ENCODE results near the gene IPP. TPM values are rescaled to one million over a fixed set of nuclear protein-coding genes. Genes with fewer than 3 reads are reported as not detected.

IPP gene
- total and polyA plus RNA-seq, 7 donors: 6.9 to 15.3 (median 11.2) TPM

DNA sequence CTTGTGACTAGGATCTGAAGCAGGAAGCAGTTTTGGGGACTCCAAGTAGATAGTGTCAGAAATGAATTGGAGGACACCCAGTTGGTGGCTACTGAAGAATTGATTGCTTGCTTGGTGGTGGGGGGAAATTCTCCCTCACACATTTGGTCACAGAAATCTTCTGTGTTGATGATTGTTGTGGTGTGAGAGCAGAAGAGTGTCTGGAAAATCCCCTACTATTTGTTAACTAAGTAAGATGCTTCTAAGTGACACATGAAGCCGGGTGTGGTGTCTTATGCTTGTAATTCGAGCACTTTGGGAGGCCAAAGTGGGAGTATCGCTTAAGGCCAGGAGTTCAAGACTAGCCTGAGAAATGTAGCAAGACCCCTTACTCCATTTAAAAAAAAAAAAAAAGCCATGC lies 22.5 kb upstream of the IPP start:
- no peak overlapping the region for H3K27ac ChIP-seq
- TF ChIP-seq, protein P1, sequence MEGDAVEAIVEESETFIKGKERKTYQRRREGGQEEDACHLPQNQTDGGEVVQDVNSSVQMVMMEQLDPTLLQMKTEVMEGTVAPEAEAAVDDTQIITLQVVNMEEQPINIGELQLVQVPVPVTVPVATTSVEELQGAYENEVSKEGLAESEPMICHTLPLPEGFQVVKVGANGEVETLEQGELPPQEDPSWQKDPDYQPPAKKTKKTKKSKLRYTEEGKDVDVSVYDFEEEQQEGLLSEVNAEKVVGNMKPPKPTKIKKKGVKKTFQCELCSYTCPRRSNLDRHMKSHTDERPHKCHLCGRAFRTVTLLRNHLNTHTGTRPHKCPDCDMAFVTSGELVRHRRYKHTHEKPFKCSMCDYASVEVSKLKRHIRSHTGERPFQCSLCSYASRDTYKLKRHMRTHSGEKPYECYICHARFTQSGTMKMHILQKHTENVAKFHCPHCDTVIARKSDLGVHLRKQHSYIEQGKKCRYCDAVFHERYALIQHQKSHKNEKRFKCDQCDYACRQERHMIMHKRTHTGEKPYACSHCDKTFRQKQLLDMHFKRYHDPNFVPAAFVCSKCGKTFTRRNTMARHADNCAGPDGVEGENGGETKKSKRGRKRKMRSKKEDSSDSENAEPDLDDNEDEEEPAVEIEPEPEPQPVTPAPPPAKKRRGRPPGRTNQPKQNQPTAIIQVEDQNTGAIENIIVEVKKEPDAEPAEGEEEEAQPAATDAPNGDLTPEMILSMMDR (IDR thresholded peaks at IDR 0.05): no peak
- WGBS, 2 donors: 79 to 85% methylated on average over 3 of the region's 3 CpGs
- DNase-seq: no peak
- H3K36me3 ChIP-seq: no peaks in the 10 kb centered on the region
- H3K4me3 ChIP-seq: no peak overlapping the region
- intact Hi-C loops (cut with DNase I): no loop called here
- H3K9me3 ChIP-seq: no peaks in the 10 kb centered on the region
- no peaks in the 10 kb centered on the region for H3K27me3 ChIP-seq
- peaks cover 0 to 4% (median 2%) of the 10 kb centered on the region in 4 donors for H3K4me1 ChIP-seq

DNA sequence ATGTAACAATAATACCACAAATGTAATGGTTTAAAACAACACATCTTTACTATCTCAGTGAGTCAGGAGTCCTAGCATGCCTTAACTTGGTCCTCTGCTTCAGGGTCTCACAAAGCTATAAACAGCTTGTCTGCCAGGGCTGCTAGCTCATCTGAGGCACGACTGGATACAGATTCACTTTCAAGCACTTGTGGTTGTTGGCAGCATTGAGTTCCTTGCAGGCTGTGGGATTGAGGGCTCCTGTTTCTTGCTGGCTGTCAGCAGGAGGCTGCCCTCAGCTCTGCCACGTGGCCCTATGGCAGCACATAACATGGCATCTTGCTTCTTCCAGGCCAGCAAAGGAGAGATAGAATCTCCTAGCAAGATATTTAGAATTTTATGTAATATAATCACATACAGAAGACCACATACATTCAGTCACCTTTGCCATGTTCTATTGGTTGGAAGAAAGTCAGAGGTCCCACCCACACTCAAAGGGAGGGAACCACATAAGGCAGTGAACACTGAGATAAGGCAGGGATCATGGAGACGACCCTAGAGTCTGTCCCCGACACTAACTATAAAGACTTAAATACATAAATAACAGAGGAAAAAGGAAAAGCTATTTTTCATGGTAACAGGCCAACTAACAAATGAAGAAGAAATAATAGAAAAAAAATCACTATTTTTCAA lies 18.9 kb upstream of the IPP start:
- intact Hi-C loops (cut with DNase I): no loop called here
- no peak for DNase-seq
- TF ChIP-seq, protein P1 (IDR thresholded peaks at IDR 0.05): no peak
- no peak for TF ChIP-seq EP300 (IDR thresholded peaks at IDR 0.05)
- TF ChIP-seq POLR2A (IDR thresholded peaks at IDR 0.05): no peak
- TF ChIP-seq POLR2AphosphoS5 (IDR thresholded peaks at IDR 0.05): no peak
- 72 to 77% methylated on average over 4 of the region's 4 CpGs for WGBS, 2 donors
- Histone ChIP-seq H3K27me3 (no peaks in the 10 kb centered on the region), H3K4me1 (peaks cover 0 to 4% (median 2%) of the 10 kb centered on the region in 4 donors), H3K9me3 (no peaks in the 10 kb centered on the region), H3K27ac (no peak overlapping the region), H3K36me3 (no peaks in the 10 kb centered on the region), H3K4me3 (no peak overlapping the region)

DNA sequence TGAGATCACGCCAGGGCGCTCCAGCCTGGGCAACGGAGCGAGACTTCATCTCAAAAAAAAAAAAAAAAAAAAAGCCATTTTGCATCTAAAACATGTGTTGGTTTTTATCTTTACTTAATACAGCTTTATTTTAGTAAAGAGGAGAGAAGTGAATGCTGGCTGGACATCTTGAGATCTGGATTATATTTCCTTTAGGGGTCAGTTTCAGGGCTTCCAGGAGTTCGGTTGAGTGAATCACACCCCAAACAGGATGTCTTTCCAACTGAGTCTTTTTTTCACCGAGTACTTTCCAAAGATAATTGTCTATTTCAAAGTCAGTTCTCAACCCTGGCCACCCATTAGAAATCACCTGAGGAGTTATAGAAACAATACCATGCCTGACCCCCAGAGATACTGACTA lies 16.6 kb upstream of the IPP start:
- no peak for TF ChIP-seq POLR2A (IDR thresholded peaks at IDR 0.05)
- no peak for TF ChIP-seq EP300 (IDR thresholded peaks at IDR 0.05)
- TF ChIP-seq, protein P1 (IDR thresholded peaks at IDR 0.05): no peak
- no peak for TF ChIP-seq POLR2AphosphoS5 (IDR thresholded peaks at IDR 0.05)
- no peaks in the 10 kb centered on the region for H3K36me3 ChIP-seq
- peaks cover 0 to 4% (median 2%) of the 10 kb centered on the region in 4 donors for H3K4me1 ChIP-seq
- no peaks in the 10 kb centered on the region for H3K9me3 ChIP-seq
- H3K27me3 ChIP-seq: no peaks in the 10 kb centered on the region
- WGBS, 2 donors: 77 to 78% methylated on average over 6 of the region's 6 CpGs
- intact Hi-C loops (cut with DNase I): no loop called here
- no peak for DNase-seq
- no peak overlapping the region for H3K4me3 ChIP-seq
- H3K27ac ChIP-seq: no peak overlapping the region

DNA sequence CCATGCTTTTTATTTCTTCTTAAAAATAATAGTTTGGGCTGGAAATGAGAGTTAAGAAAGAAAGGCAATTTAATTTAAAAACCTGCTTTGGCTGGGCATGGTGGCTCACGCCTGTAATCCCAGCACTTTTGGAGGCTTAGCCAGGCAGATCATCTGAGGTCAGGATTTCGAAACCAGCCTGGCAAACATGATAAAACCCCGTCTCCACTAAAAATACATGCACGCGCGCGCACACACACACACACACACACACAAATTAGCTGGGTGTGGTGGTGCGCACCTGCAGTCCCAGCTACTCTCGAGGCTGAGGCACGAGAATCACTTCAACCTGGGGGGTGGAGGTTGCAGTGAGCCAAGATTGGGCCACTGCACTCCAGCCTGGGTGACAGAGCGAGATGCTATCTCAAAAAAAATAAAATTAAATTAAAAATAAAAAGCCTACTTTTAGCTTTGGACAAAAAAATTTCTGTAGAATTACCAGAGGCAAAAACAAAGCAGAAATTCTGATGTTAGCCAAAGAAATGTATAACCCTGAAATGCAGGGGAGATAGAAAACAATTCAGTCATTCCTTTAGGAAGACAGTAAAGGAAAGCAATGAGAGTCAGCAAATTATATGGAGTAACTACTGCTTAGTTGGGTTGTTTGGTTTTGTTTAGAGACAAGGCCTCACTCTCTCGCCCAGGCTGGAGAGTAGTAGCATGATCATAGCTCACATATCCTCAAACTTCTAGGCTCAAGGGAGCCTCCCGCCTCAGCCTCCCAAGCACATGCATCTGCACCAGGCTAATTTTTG lies 15.7 kb upstream of the IPP start:
- Histone ChIP-seq H3K9me3 (no peaks in the 10 kb centered on the region), H3K4me1 (peaks cover 0 to 4% (median 2%) of the 10 kb centered on the region in 4 donors), H3K4me3 (no peak overlapping the region), H3K36me3 (no peaks in the 10 kb centered on the region), H3K27me3 (no peaks in the 10 kb centered on the region), H3K27ac (no peak overlapping the region)
- intact Hi-C loops (cut with DNase I): no loop called here
- no peak for DNase-seq
- WGBS, 2 donors: 77 to 90% methylated on average over 13 of the region's 13 CpGs
- no peak for TF ChIP-seq EP300 (IDR thresholded peaks at IDR 0.05)

DNA sequence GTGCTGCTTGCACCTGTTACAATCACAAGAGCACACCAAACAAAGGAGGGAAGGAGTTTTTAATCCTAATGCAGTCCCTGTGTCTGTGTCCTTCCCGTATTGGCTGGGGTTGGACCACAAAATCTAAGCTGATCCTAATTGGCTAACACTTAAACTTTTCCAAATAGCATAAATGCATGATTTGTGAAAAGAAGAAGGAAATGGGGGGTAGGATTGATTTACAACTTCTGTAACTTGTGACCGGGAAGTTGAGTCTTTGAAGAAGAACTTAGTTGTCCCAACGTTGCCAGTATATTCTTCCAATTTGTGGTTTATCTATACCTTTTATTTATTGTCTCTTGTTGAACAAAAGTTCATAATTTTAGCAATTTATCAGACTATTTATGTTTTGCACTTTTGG lies 11.8 kb upstream of the IPP start:
- no peaks in the 10 kb centered on the region for H3K36me3 ChIP-seq
- no peak overlapping the region for H3K27ac ChIP-seq
- H3K9me3 ChIP-seq: no peaks in the 10 kb centered on the region
- intact Hi-C loops (cut with DNase I): no loop called here
- H3K27me3 ChIP-seq: no peaks in the 10 kb centered on the region
- H3K4me3 ChIP-seq: no peak overlapping the region
- H3K4me1 ChIP-seq: no peaks in the 10 kb centered on the region
- TF ChIP-seq POLR2A (IDR thresholded peaks at IDR 0.05): no peak
- TF ChIP-seq, protein P1 (IDR thresholded peaks at IDR 0.05): no peak
- TF ChIP-seq EP300 (IDR thresholded peaks at IDR 0.05): no peak
- no peak for TF ChIP-seq POLR2AphosphoS5 (IDR thresholded peaks at IDR 0.05)
- WGBS, 2 donors: 43 to 73% methylated on average over 3 of the region's 3 CpGs
- no peak for DNase-seq

Measured in sigmoid colon (tissue), 7 donors.